Measurements from ENCODE around the gene PRB2.

GRCh38 chr12:11344500-11344899 is 50.9 kb downstream of the PRB2 start:
- TF ChIP-seq CTCF (IDR thresholded peaks at IDR 0.05) (no peak), POLR2A (IDR thresholded peaks at IDR 0.05) (no peak)
